H1 (cell line): ENCODE results near the gene PRKCA.

ENCODE experiments used
- GABPA ChIP-seq: IDR thresholded peaks from 2 replicates; pipeline ENCODE4 v1.6.1; 2011; ENCODE audit warnings: mild to moderate bottlenecking, low read length, moderate library complexity, borderline replicate concordance; ENCODE audit not compliant: insufficient read depth
- POLR2A ChIP-seq, 2 experiments: IDR thresholded peaks; 1 replicate in 1 of 2; 2 replicates in 1 of 2; pipeline ENCODE4 v1.6.1; 2011; ENCODE audit warnings: low read depth in 2 of 2, low read length in 2 of 2, mild to moderate bottlenecking in 2 of 2; ENCODE audit errors: control extremely low read depth in 1 of 2
- TF ChIP-seq, protein P1 (sequence below), 3 experiments: IDR thresholded peaks; 1 replicate in 2 of 3; 2 replicates in 1 of 3; pipeline versions ENCODE4 v1.5.1 to v1.6.1; 2011; ENCODE audit warnings: low read length in 3 of 3, mild to moderate bottlenecking in 3 of 3, inconsistent platforms in 2 of 3, low read depth in 1 of 3, moderate library complexity in 1 of 3; ENCODE audit not compliant: insufficient read depth in 1 of 3; ENCODE audit errors: control extremely low read depth in 1 of 3

DNA sequence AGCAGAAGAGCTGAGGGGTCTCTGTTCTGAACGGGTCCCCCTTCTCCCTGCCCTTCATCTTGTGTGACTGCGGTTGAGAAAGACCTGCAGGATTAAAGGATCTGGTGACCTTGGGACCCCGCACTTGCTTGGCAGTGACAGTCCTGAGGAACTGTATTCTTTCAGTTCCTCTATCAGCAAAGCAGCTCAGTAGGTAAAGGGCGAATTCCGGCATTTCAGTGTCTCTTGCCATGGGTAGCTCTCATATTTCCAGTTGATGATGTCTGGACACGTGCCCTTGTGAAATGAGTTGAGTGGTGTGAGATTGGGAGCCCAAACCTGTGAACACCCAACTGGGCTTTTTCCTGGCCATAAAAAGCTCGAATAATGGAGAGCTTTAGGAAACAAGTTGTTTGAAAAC lies 135.7 kb downstream of the PRKCA start:
- TF ChIP-seq, protein P1, sequence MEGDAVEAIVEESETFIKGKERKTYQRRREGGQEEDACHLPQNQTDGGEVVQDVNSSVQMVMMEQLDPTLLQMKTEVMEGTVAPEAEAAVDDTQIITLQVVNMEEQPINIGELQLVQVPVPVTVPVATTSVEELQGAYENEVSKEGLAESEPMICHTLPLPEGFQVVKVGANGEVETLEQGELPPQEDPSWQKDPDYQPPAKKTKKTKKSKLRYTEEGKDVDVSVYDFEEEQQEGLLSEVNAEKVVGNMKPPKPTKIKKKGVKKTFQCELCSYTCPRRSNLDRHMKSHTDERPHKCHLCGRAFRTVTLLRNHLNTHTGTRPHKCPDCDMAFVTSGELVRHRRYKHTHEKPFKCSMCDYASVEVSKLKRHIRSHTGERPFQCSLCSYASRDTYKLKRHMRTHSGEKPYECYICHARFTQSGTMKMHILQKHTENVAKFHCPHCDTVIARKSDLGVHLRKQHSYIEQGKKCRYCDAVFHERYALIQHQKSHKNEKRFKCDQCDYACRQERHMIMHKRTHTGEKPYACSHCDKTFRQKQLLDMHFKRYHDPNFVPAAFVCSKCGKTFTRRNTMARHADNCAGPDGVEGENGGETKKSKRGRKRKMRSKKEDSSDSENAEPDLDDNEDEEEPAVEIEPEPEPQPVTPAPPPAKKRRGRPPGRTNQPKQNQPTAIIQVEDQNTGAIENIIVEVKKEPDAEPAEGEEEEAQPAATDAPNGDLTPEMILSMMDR (IDR thresholded peaks at IDR 0.05; ENCODE audit: control extremely low read depth in 1 of 3, insufficient read depth in 1 of 3, low read depth in 1 of 3, low read length in 3 of 3): no peak
- TF ChIP-seq GABPA (no peak), POLR2A (IDR thresholded peaks at IDR 0.05; ENCODE audit: control extremely low read depth in 1 of 2, low read depth in 2 of 2, low read length in 2 of 2) (no peak)
